ENCODE measurements around the gene NFATC2.

GRCh38 chr20:51428401-51429143, 113.9 kb downstream of the NFATC2 start:
- TF ChIP-seq CTCF (IDR thresholded peaks at IDR 0.05; ENCODE audit: insufficient read depth, low read depth, low read length) (no peak), EZH2 (IDR thresholded peaks at IDR 0.05; ENCODE audit: insufficient read depth, low read length) (no peak)

All from astrocyte (in vitro differentiated cells and primary cell).